Uterus (tissue), 2 donors: Measurements from ENCODE around the gene SCUBE1.

ENCODE experiments used
- CTCF ChIP-seq, 4 experiments: fragments of 200-600 bp in 2 of 4; fragments of 450-650 bp in 2 of 4; sonication (generic) in 2 of 4; IDR thresholded peaks; one replicate each; pipeline ENCODE4 v1.5.1; 2016 to 2019; ENCODE audit warnings: antibody characterized with exemption in 4 of 4, mild to moderate bottlenecking in 2 of 4, moderate library complexity in 1 of 4
- POLR2A ChIP-seq, 2 donors: fragments of 450-650 bp; IDR thresholded peaks; one replicate each; pipeline ENCODE4 v1.6.1; 2016; ENCODE audit warnings: antibody characterized with exemption in 2 of 2, mild to moderate bottlenecking in 1 of 2, moderate library complexity in 1 of 2

- no peak for TF ChIP-seq POLR2A (IDR thresholded peaks at IDR 0.05)
- no peak for TF ChIP-seq CTCF (IDR thresholded peaks at IDR 0.05)
Observed at GRCh38 chr22:43308836-43309235, 34.3 kb downstream of the SCUBE1 start.
